A549 (cell line): Measurements from ENCODE around the gene RGSL1. TPM values are rescaled to one million over a fixed set of nuclear protein-coding genes. Genes with fewer than 3 reads are reported as not detected.

Experiments
- ATAC-seq, 2 experiments: fragments of 200-7000 bp in 1 of 2; fragments of >200 bp in 1 of 2; cut with Nextera tagmentation in 1 of 2; cut with Tn5 transposase in 1 of 2; 3 replicates each; pipeline versions ENCODE4 v1.8.0 to v1.9.1; 2018 to 2020; ENCODE audit warnings: mild to moderate bottlenecking in 1 of 2, moderate library complexity in 1 of 2
- CTCF ChIA-PET: fragments of 300-600 bp; sonication (Branson Sonifier 250); formaldehyde crosslinking; extraction: SDS; loops from one replicate; lab custom pipeline; 2021; ENCODE audit warnings: antibody characterized with exemption, inconsistent platforms; lab: Yijun Ruan, JAX
- POLR2A ChIA-PET: fragments of 350-600 bp; formaldehyde crosslinking; extraction: SDS; loops from one replicate; lab custom pipeline; 2021; ENCODE audit warnings: antibody characterized with exemption, inconsistent platforms; lab: Yijun Ruan, JAX
- DNase-seq, 2 experiments: peaks; one replicate each; pipeline versions ENCODE4 v3.0.0 to v3.0.0-alpha.2; 2011 to 2016; ENCODE audit warnings: low read depth in 1 of 2, low spot score in 1 of 2
- FAIRE-seq: peaks from 2 replicates; lab custom pipeline; 2011; peaks lifted over from hg19 to GRCh38; lab: Jason Lieb, UNC
- H3K27ac ChIP-seq, 2 experiments: fragments of >200 bp; sonication (Bioruptor Twin); formaldehyde crosslinking; 3 replicates each; pipeline ENCODE4 v1.5.1; 2016 to 2017
- H3K4me1 ChIP-seq: fragments of >200 bp; sonication (Bioruptor Twin); formaldehyde crosslinking; 3 replicates; pipeline ENCODE4 v1.6.1; 2016
- H3K4me2 ChIP-seq: fragments of >200 bp; sonication (Bioruptor Twin); formaldehyde crosslinking; 3 replicates; pipeline ENCODE4 v1.6.1; 2016
- H3K4me3 ChIP-seq: fragments of >200 bp; sonication (Bioruptor Twin); formaldehyde crosslinking; 3 replicates; pipeline ENCODE4 v1.5.1; 2016
- H3K9me3 ChIP-seq: fragments of >200 bp; sonication (Bioruptor Twin); formaldehyde crosslinking; 3 replicates; pipeline ENCODE4 v1.6.1; 2016
- BHLHE40 ChIP-seq: IDR thresholded peaks from 2 replicates; pipeline ENCODE4 v1.6.1; 2012; ENCODE audit warnings: low read depth, low read length, inconsistent platforms
- CEBPB ChIP-seq, 2 experiments: fragments of >200 bp in 1 of 2; sonication (Bioruptor Twin) in 1 of 2; formaldehyde crosslinking in 1 of 2; IDR thresholded peaks; 2 replicates each; pipeline ENCODE4 v1.6.1; 2012 to 2016
- EP300 ChIP-seq, 2 experiments: fragments of >200 bp; sonication (Bioruptor Twin); formaldehyde crosslinking; IDR thresholded peaks; 2 replicates in 1 of 2; 3 replicates in 1 of 2; pipeline ENCODE4 v1.6.1; 2016 to 2017
- FOSB ChIP-seq: fragments of 250-450 bp; sonication (Bioruptor Pico); IDR thresholded peaks from 2 replicates; pipeline ENCODE4 v1.5.0; 2020; ENCODE audit warnings: mild to moderate bottlenecking, moderate library complexity
- FOSL2 ChIP-seq, 2 experiments: fragments of 450-650 bp in 1 of 2; fragments of >200 bp in 1 of 2; sonication (Bioruptor Twin) in 1 of 2; formaldehyde crosslinking; IDR thresholded peaks; 2 replicates each; pipeline versions ENCODE4 v1.5.0 to v1.6.1; 2016 to 2020; ENCODE audit warnings: mild to moderate bottlenecking in 1 of 2, moderate library complexity in 1 of 2
- FOXS1 ChIP-seq: fragments of 250-450 bp; sonication (Bioruptor Pico); IDR thresholded peaks from 2 replicates; pipeline ENCODE4 v1.5.0; 2020; ENCODE audit warnings: mild to moderate bottlenecking, moderate library complexity
- HDAC2 ChIP-seq: fragments of 200-600 bp; sonication (generic); IDR thresholded peaks from 2 replicates; pipeline ENCODE4 v1.6.1; 2016
- HOXA7 ChIP-seq: fragments of 250-450 bp; sonication (Bioruptor Pico); IDR thresholded peaks from 2 replicates; pipeline ENCODE4 v1.5.0; 2020; ENCODE audit warnings: mild to moderate bottlenecking, moderate library complexity
- HOXB5 ChIP-seq: fragments of 250-450 bp; sonication (Bioruptor Pico); IDR thresholded peaks from 2 replicates; pipeline ENCODE4 v1.5.0; 2020; ENCODE audit warnings: mild to moderate bottlenecking, moderate library complexity
- JUN ChIP-seq, 2 experiments: fragments of >200 bp; sonication (Bioruptor Twin); formaldehyde crosslinking; IDR thresholded peaks; 2 replicates in 1 of 2; 3 replicates in 1 of 2; pipeline ENCODE4 v1.6.1; 2016 to 2017
- KDM5A ChIP-seq: fragments of 200-600 bp; sonication (generic); IDR thresholded peaks from 2 replicates; pipeline ENCODE4 v1.6.1; 2016; ENCODE audit warnings: antibody characterized with exemption, mild to moderate bottlenecking
- MAZ ChIP-seq: fragments of 150-350 bp; IDR thresholded peaks from 2 replicates; pipeline ENCODE4 v1.6.1; 2014; ENCODE audit warnings: antibody characterized with exemption, low read depth, low read length, borderline replicate concordance
- MYC ChIP-seq: IDR thresholded peaks from 2 replicates; pipeline ENCODE4 v1.6.1; 2012; ENCODE audit warnings: mild to moderate bottlenecking, inconsistent platforms, low read length, improper control_type of control experiment, borderline replicate concordance
- NR3C1 ChIP-seq: fragments of >200 bp; sonication (Bioruptor Twin); formaldehyde crosslinking; IDR thresholded peaks from 3 replicates; pipeline ENCODE4 v1.6.1; 2017
- POLR2A ChIP-seq: IDR thresholded peaks from 2 replicates; pipeline ENCODE4 v1.6.1; 2012; ENCODE audit warnings: mild to moderate bottlenecking, low read length
- POLR2AphosphoS2 ChIP-seq: conservative IDR thresholded peaks from 2 replicates; pipeline ENCODE4 v1.6.1; 2012; ENCODE audit warnings: low read length, improper control_type of control experiment, inconsistent platforms
- RAD21 ChIP-seq, 2 experiments: fragments of >200 bp in 1 of 2; sonication (Bioruptor Twin) in 1 of 2; formaldehyde crosslinking in 1 of 2; IDR thresholded peaks in 1 of 2; conservative IDR thresholded peaks in 1 of 2; 2 replicates in 1 of 2; 3 replicates in 1 of 2; pipeline ENCODE4 v1.6.1; 2012 to 2018; ENCODE audit warnings: inconsistent platforms in 1 of 2
- RARB ChIP-seq: fragments of 250-450 bp; sonication (Bioruptor Pico); IDR thresholded peaks from 2 replicates; pipeline ENCODE4 v1.8.0; 2021; ENCODE audit warnings: mild to moderate bottlenecking, moderate library complexity
- RCOR1 ChIP-seq: fragments of 150-350 bp; IDR thresholded peaks from 2 replicates; pipeline ENCODE4 v1.6.1; 2014; ENCODE audit warnings: antibody characterized with exemption, low read length, low read depth
- RFX5 ChIP-seq: fragments of 450-650 bp; IDR thresholded peaks from 2 replicates; pipeline ENCODE4 v1.7.1; 2014; ENCODE audit warnings: antibody characterized with exemption, mild to moderate bottlenecking, moderate library complexity
- RNF2 ChIP-seq: fragments of 200-600 bp; sonication (generic); IDR thresholded peaks from 2 replicates; pipeline ENCODE4 v1.6.1; 2016; ENCODE audit warnings: low read depth, mild to moderate bottlenecking, antibody characterized with exemption, moderate library complexity, borderline replicate concordance
- TFCP2L1 ChIP-seq: fragments of 250-450 bp; sonication (Bioruptor Pico); IDR thresholded peaks from 2 replicates; pipeline ENCODE4 v1.5.0; 2021; ENCODE audit warnings: mild to moderate bottlenecking
- TP53 ChIP-seq: fragments of 250-450 bp; sonication (Bioruptor Pico); IDR thresholded peaks from 2 replicates; pipeline ENCODE4 v1.5.0; 2021; ENCODE audit warnings: mild to moderate bottlenecking, moderate library complexity
- ZC3H11A ChIP-seq: fragments of 450-650 bp; IDR thresholded peaks from 2 replicates; pipeline ENCODE4 v1.6.1; 2014; ENCODE audit warnings: antibody characterized with exemption, mild to moderate bottlenecking
- ZNF302 ChIP-seq: fragments of 250-450 bp; sonication (Bioruptor Pico); IDR thresholded peaks from 2 replicates; pipeline ENCODE4 v1.9.0; 2021; ENCODE audit warnings: inconsistent platforms, mild to moderate bottlenecking, moderate library complexity
- ZSCAN20 ChIP-seq: fragments of 250-450 bp; sonication (Bioruptor Pico); IDR thresholded peaks from 2 replicates; pipeline ENCODE4 v1.8.0; 2022; ENCODE audit warnings: mild to moderate bottlenecking, moderate library complexity
- WGBS: methylation state at CpG from one replicate; pipeline ENCODE4 v1.1.6; 2017; ENCODE audit errors: missing lambda C conversion rate; 5-methylcytosine and 5-hydroxymethylcytosine counted together
- polyA plus RNA-seq, 4 experiments: library from polyadenylated mRNA; depleted of rRNA in 3 of 4; stranded (reverse); fragments of >200 nt; fragmentation: RNase III in 1 of 4; extraction: RNeasy Plus Mini Kit Qiagen cat#74134 plus additional on column Dnase treatment in 1 of 4; gene quantifications; 2 replicates in 3 of 4; 3 replicates in 1 of 4; pipeline ENCODE4 v1.2.3, GENCODE V29; 2011 to 2017
- TF ChIP-seq, protein P1 (sequence below): fragments of 150-350 bp; IDR thresholded peaks from 2 replicates; pipeline ENCODE4 v1.6.1; 2014; ENCODE audit warnings: low read depth, mild to moderate bottlenecking, low read length
- TF ChIP-seq, protein P2 (sequence below): IDR thresholded peaks from 2 replicates; pipeline ENCODE4 v1.6.1; 2012

Gene RGSL1
- polyA plus RNA-seq, 2 of the 4 experiments (the other 2 are of a cell fraction): not detected

DNA sequence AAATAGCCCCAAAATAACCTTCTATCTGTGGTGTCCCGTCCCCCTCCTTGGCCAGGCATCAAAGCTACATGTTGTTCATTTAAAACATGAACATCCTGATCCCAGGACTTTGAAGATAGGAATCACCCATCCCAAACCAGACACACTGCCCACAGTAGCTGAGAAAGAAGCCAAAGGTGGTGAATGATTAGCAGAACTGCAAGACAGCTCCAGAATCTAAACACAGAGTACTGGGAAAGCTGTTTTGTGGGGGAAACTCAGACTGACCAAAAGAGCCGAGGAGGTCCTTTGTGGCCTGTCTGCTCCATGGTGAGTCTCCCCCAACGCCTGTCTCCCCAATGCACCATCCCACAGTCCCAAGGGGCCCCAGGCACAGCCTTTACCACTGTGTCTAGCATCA lies 42.2 kb upstream of the RGSL1 start:
- WGBS: 2% methylated on average over 3 of the region's 3 CpGs
- POLR2A ChIA-PET: no interaction called here

DNA sequence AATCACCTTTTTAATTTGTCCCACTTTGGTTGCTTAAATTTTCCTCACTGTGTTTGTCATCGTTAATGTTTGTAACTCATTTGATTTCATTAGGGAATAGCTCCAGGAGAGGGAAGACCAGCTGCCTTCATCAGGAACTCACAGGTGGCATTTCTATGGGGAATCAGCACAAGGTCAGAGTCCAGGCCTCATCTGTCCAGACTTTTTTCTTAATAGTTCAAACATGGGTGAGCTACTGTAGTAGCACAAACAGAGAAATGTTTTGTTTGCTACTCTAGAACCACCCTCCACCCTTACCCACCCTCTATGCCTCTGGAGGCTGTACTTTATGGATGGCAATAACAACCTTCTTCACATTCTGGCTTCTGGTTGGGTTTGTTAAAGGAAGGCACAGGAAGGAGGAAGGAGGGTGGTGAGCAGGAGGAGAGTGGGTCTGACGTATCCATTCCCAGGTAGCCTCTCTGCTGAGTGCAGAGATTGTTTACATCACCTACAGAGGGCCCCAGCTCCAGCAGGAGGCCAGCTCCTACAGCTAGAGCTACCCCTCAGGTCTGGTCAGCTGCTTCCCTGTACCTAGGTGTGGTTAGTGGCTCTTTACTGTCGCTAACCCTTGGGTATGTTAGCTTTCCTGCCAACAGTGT lies 41.4 kb upstream of the RGSL1 start:
- 0 out of 3 replicates have a peak, but pooled peaks cover 2% of the 10 kb centered on the region for H3K9me3 ChIP-seq
- H3K4me2 ChIP-seq: no peak overlapping the region
- H3K27ac ChIP-seq: no peak overlapping the region
- ChIA-PET POLR2A (no interaction called here), CTCF (interaction anchor here (2.9 kb wide), 1 partner anchor 12 kb away, joined by 11 read pairs; no protein-coding TSS in a partner anchor)
- ATAC-seq (no peak), FAIRE-seq (no peak), DNase-seq (no peak)
- TF ChIP-seq FOXS1 (CRISPR knock-in tag) (no peak), RCOR1 (no peak), TFCP2L1 (CRISPR knock-in tag) (no peak), MYC (no peak), NR3C1 (no peak)
- TF ChIP-seq, all 56 proteins: peak for 0
- Histone ChIP-seq H3K4me3 (no peak overlapping the region), H3K4me1 (no peaks in the 10 kb centered on the region)
- 19% methylated on average over 3 of the region's 3 CpGs for WGBS

More for the DNA sequence above, 42.2 kb upstream of the RGSL1 start:
- TF ChIP-seq JUN (IDR thresholded peaks at IDR 0.05): no peak
- no peak for TF ChIP-seq ZC3H11A
- no peak for TF ChIP-seq TP53 (CRISPR knock-in tag)
- no peak for TF ChIP-seq BHLHE40
- TF ChIP-seq HOXB5: no peak
- no peak for TF ChIP-seq TFCP2L1 (CRISPR knock-in tag)
- no peak for TF ChIP-seq HOXA7 (CRISPR knock-in tag)
- TF ChIP-seq RARB (CRISPR knock-in tag): no peak
- no peak for TF ChIP-seq EP300 (IDR thresholded peaks at IDR 0.05)
- TF ChIP-seq ZNF302 (CRISPR knock-in tag): no peak
- TF ChIP-seq HDAC2: no peak
- TF ChIP-seq FOXS1 (CRISPR knock-in tag): no peak
- no peak for TF ChIP-seq KDM5A
- TF ChIP-seq MAZ: no peak
- no peak for TF ChIP-seq FOSB (CRISPR knock-in tag)
- TF ChIP-seq POLR2AphosphoS2: no peak
- TF ChIP-seq FOSL2 (IDR thresholded peaks at IDR 0.05): no peak
- TF ChIP-seq FOSL2 (CRISPR knock-in tag; IDR thresholded peaks at IDR 0.05): no peak
- TF ChIP-seq, protein P1, sequence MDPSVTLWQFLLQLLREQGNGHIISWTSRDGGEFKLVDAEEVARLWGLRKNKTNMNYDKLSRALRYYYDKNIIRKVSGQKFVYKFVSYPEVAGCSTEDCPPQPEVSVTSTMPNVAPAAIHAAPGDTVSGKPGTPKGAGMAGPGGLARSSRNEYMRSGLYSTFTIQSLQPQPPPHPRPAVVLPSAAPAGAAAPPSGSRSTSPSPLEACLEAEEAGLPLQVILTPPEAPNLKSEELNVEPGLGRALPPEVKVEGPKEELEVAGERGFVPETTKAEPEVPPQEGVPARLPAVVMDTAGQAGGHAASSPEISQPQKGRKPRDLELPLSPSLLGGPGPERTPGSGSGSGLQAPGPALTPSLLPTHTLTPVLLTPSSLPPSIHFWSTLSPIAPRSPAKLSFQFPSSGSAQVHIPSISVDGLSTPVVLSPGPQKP: no peak
- no peak for TF ChIP-seq POLR2A
- ATAC-seq (no peak), FAIRE-seq (no peak), DNase-seq (no peak)
- Histone ChIP-seq H3K4me2 (no peak overlapping the region), H3K4me3 (no peak overlapping the region), H3K4me1 (no peaks in the 10 kb centered on the region), H3K27ac (no peak overlapping the region), H3K9me3 (0 out of 3 replicates have a peak, but pooled peaks cover 2% of the 10 kb centered on the region)
- CTCF ChIA-PET: interaction anchor here (2.9 kb wide), 1 partner anchor 11 kb away, joined by 11 read pairs; no protein-coding TSS in a partner anchor

DNA sequence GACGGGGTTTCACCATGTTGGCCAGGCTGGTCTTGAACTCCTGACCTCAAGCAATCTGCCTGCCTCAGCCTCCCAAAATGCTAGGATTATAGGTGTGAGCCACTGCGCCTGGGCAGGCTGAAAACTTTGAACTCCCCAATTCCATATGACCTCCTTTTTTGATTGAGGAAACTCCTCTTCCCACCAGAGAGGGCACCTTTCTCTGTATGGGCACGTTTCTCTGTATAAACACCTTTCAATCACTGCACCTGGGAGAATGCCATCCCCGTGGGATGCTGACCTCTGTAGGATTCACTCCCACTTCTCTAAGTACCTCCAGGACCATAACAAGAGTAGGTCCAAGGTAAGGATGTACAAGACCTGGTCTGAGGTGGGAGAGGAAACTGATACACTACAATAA lies 39.8 kb upstream of the RGSL1 start:
- H3K4me2 ChIP-seq: no peak overlapping the region
- CTCF ChIA-PET: interaction anchor here (0.9 to 1.7 kb wide), 2 partner anchors 9 to 266 kb away, joined by 4 read pairs; no protein-coding TSS in a partner anchor
- ATAC-seq (no peak), FAIRE-seq (no peak), DNase-seq (no peak)
- H3K4me3 ChIP-seq: no peak overlapping the region
- no peak overlapping the region for H3K27ac ChIP-seq
- TF ChIP-seq RAD21 (conservative IDR thresholded peaks at IDR 0.05 in 1 of 2, IDR thresholded peaks at IDR 0.05 in 1 of 2): no peak
- TF ChIP-seq HOXB5: no peak
- no peak for TF ChIP-seq ZNF302 (CRISPR knock-in tag)
- no peak for TF ChIP-seq RNF2
- TF ChIP-seq, protein P2, sequence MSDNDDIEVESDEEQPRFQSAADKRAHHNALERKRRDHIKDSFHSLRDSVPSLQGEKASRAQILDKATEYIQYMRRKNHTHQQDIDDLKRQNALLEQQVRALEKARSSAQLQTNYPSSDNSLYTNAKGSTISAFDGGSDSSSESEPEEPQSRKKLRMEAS: no peak
- TF ChIP-seq POLR2A: no peak
- TF ChIP-seq CEBPB (IDR thresholded peaks at IDR 0.05): no peak
- no peak for TF ChIP-seq RFX5
- no peak for TF ChIP-seq POLR2AphosphoS2
- no peak for TF ChIP-seq ZSCAN20
- no peak for TF ChIP-seq EP300 (IDR thresholded peaks at IDR 0.05)
- POLR2A ChIA-PET: no interaction called here
- no peaks in the 10 kb centered on the region for H3K4me1 ChIP-seq
- H3K9me3 ChIP-seq: 0 out of 3 replicates have a peak, but pooled peaks cover 2% of the 10 kb centered on the region
- 35% methylated on average over 4 of the region's 4 CpGs for WGBS
